T-helper 1 cell (primary cell): ENCODE measurements around the gene STAT5B.
"Not testable (repeated sequence)": the region's sequence is repeated elsewhere in the genome, so short reads cannot be mapped to it uniquely, and the experiment has no call there.

Source experiments
- DNase-seq, 5 donors: peaks; one replicate each; pipeline ENCODE4 v3.0.0-alpha.2; 2012 to 2020

STAT5B gene

DNA sequence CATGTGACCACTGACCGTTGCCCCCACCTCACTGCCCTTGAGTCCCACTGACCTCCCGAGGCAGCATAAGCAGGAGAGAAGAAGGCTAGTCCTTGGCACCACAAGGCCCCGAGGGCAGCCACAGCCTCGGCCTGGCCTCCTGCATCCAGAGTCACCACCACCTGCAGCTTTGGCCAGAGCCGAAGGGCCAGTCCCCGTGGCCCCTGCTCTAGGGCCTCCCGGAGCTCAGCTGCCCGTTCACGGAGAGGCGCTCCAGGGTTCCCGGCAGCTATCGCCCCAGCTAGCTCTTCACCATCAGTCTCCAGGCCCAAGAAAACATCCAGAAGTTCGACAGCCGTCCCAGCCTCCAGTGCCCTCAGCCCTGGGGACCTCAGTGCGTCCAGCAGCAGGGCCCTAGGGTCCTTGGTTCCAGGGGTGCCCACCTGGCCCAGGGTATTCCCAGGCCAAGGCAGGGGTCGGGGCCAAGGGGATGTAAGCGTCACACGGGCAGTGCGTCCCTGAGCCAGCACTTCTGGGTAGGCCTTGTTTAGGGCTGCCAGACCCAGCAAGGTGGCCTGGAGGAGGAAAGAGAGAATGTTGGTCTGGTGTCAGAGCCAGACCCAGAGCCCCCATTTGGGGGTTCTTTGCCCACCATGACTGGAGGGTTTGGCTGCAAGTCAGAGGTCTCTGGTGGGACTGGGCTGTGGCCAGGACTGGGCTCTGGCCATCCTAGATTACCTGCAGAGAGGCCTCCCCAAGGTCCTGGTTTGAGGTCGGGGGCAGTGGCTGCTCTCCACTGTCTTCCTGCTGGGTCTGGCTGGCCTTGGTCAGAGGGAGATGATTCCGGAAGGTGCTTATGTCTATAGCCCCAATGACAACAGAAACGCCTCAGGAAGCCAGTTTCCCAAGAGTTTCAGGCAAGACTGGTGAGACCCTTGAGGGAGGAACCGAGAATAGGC is 83.7 kb downstream of the STAT5B start:
- DNase-seq = no peak

DNA sequence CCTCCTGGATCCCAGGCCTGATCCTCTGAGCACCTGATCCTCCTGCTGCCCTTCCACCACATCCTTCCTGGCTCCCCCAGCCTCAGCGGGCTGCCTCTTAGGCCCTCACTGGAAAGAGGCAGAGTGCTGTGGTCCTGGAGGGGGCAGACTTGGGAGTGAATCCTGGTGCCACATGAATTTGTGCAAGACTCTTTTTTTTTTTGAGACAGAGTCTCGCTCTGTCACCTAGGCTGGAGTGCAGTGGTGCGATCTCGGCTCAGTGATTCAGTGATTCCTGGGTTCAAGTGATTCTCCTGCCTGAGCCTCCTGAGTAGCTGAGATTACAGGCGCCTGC is 84.9 kb downstream of the STAT5B start:
- no peak for DNase-seq

DNA sequence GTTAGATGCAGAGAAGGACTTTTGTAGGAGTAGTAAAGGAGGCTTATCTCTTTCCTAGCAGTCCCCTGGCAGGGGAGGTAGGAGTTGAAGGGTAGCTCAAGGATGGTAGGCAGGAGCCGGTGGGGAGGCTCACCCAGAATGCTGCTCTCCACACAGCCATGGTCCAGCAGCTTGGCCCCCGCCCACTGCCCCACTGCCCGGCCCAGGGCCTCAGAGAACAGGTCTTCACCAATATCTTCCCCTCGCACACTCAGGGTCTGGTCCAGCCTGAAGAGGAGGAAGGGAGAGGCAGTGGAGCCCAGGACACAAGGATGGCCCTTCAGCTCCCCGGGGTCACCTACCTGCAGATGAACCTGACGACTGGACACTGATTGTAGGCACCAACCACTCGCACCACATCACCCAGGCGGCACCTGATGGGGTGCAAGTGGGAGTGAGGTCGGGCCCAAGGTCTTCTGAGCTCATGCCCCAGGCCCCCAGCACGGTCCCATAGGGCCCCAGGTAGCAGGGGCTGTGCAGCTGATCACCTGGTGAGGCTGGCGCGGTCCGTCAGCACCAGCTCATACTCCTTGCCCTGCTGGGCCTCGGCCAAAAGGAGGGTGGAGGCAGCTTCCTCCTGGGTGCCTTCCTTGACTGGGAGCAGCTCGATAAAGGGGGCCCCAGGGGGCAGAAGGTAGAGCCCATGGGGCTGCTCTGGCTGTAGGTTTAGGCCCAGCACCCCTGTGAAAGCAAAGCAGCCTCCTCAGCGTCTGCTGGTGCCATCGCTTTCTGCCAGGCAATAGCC is 85.5 kb downstream of the STAT5B start:
- no peak for DNase-seq

DNA sequence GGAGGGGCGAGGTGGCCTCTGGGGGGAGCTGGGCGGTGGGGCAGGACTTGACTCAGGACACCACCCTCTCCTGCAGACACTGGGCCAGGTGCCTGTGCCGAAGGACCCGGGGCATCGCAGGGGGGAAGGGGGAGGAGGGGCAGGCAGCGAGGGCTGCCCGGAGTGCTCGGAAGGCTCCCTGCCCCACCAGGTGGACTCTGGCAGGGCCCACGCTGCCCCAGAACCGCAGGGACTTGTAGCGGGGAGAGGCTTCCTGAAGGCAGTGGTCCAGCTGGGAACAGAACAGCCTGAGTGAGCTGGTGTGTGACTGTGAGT is 86.6 kb downstream of the STAT5B start:
- DNase-seq = no peak

DNA sequence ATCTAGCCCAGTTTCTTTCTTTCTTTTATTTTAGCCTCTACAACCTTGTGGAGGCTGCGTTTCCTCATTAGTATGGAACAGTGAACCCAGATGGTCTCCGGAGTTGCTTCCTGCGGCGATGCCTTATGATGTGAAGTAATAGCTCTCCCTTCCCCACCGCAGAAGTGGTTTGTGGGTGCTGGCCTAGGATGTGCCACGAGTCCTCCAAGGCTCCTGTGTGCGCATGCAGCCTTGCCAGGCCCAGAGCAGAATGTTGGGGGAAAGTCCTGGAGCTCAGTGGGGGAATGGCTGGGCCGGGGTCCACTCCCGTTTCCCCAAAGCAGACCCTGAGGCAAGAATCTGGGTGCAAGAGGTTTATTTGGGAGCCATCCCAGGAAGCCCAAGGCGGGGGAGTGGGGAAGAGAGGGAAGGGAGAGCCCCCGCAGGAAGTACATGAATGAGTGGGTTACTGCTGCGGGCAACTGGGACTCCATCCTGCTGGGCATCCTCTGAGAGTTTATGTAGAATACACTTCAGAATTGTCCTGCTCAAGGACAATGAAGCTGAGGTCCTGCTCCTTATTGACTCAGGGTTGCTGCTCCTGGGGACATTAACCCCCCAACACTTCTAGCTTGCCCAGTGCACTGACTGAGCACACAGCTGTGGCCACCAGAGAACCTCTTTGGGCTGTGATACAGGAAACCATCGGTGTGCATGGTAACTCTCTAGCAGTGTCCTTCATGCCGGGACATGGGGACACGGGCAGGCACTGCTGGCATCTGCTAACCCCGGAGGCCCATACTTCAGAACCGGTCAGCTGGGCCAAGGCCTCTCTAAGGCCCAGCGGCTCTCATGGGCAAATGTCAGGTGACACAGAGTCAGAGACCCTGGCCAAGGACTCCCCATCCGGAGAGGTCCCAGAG is 87.2 kb downstream of the STAT5B start:
- DNase-seq = no peak

DNA sequence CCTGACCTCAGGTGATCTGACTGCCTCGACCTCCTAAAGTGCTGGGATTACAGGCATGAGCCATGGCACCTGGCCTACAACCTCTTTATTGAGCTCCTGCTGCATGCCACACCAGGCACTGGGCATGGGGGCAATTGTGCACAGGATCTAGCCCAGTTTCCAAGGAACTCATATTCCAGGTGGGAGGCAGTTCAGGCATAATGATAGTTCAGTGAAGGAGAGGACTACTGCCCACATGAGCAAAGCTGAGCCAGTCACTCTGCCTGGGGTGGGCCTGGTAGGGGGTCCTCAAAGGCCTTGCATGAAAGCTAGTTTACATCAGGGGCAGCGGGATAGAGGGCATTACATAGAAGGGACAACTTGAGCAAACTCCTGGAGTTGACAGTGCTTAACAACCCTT is 88.4 kb downstream of the STAT5B start:
- no peak for DNase-seq

DNA sequence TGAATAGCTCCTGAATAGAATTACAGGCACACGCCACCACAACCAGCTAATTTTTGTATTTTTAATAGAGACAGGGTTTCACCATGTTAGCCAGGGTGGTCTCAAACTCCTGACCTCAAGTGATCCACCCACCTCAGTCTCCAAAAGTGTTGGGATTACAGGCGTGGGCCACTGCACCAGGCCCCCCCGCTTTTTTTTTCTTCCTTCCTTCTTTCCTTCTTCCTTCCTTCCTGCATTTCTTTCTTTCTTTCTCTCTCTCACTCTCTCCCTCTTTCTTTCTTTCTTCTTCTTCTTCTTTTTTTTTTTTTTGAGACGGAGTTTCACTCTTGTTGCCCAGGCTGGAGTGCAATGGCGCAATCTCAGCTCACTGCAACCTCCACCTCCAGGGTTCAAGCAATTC is 90.0 kb downstream of the STAT5B start:
- not testable (repeated sequence) for DNase-seq

DNA sequence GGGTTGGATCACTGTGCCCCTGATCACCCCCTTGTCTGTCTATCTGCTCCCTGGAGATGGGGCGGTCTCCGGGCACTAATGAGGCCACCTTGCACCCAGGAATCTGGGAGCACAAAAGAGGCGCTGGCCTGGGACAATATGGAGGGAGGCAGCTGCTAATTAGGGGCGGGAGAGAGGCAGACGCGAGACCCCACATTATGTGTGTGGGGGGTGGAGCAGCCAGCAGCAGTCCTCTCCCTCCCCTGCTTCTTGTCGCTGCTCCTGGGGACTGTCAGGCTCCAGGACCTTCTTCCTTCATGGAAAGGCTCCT is 90.6 kb downstream of the STAT5B start:
- no peak for DNase-seq

DNA sequence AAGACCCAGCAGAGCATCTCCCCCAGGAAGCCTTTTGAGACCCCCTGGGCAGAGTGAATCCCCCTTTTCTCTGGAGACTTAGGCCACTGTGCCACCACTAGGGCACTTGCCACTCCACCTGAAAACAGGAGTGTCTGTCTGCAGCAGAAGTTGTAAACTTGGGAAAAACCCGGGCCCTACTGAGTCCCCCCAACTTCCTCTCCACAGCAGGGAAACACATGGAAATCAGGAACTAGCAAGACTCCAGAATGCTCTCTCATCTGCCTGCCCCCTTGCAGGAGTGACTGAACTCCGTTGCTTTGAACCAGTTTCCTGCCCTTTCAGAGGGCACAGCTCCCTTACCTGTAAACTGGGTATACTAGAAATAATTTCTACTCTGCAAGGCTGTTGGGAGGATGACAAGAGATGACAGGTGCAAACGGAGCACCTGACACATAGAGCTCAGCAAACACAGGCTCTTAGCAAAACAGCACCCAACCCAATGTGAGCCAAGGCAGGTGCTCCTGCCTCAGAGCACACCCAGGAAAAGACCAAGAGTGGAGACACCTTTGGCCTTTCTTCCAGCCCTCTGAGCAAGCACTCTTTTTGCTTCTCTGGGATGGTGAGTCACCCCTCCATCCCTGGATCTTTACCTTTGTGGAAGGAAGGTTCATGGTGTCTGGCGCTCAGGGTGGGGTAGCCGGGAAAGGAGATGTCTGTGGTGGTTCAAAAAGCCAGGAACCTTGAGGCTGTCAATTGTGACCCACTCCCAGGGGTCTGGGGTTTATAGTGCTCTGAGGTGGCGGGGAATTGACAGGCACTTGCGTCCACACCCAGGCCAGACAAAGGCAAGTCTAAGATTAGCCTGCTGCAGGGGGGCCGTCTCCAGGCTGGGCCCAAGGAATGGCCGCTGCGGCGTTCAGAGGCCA is 91.2 kb downstream of the STAT5B start, which contains the start of gene HCRT:
TSS of gene HCRT (minus strand) at position 740 of the 908 bp plus-strand sequence. CDS start at position 653, 87 bp downstream.
- no peak for DNase-seq

DNA sequence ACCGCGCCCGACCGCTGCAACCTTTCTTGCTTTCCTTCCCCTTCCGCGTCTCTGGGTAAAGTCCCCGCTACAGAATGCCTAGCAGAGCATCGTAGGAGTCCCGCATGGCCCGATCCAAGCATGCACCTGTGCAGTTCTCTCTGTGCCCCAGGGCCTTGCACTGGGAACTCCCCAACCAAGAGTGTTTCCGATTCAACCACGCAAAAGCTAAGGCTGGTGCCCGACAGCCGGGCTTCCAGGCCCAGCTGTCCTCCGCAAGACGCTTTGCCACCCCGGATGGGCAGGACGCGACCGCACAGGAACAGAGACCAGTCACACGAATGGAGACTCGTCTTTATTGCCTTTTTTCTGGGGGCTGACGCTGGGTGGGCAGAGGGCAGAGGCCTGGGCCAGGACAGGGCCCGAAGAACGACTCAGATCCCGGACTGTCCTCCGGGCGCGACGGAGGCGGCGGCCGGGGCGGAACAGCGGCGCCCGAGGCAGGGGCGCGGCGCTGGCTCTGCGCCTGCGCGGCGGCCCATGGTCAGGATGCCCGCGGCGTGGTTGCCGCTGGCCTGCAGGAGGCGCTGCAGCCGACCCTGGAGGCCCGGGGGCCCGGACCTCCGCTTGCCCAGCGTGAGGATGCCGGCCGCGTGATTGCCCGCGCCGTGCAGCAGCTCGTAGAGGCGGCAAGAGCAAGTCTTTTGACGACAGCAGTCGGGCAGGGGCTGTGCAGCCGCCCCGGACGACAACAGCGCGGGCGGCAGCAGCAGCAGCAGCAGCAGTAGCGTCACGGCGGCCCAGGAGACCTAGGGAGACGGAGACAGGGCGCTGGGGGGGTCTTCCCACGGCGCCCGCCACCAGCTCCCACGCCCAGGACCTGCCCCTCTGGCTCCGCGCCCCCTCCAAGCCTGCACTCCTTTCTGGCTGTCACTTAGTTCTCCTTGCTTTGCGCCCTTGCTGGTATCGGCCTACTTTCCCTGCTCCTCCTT is 92.2 kb downstream of the STAT5B start:
- DNase-seq = peak; percentile 56 to 84 (median 65)

DNA sequence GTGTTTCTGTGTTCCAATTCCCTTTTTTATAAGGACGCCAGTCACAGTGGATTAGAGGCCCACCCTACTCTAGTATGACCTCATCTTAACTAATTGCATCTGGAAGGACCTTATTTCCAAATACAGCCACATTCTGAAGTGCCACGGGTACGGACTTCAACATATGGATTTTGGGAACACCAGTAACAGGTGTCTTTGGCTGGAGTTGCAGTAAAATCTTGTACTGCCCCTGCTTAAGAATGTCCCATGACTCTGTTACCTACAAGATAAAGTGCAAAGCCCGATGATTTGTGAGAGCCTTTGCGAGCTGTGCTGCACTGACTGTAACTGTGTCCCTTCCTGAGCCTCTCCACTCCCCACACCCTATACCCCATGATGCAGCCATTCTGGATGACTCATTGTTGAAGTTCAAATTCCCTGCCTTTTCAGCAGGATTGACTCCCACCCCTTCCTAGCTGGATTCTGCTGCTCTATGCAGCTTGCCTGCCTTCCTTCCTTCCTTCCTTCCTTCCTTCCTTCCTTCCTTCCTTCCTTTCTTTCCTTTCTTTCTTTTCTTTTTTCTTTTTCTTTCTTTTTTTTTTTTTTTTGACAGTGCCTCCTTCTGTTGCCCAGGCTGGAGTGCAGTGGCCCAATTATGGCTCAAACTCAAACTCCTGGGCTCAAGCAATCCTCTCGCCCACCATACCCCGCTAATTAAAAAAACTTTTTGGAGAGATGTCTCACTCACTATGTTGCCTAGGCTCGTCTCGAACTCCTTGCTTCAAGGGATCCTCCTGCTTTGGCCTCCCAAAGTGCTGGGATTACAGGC is 93.1 kb downstream of the STAT5B start:
- DNase-seq = no peak

DNA sequence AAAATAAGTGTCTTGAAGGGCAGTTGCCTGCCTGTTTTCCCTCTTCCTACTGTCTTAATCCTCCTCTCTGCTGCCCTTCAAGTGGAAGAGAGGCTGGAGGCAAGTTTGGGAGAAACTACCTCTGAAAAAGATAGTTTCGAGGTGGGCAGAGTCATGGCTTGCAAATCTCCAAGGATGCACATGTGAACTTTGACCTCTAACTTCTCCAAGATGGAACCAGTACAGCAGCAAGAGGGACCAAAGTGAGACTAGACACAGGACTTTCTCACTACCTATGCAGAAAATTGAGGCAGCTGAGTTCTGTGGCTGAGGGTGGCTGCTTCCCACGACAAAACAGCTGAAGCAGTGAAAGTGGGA is 94.4 kb downstream of the STAT5B start:
- no peak for DNase-seq

DNA sequence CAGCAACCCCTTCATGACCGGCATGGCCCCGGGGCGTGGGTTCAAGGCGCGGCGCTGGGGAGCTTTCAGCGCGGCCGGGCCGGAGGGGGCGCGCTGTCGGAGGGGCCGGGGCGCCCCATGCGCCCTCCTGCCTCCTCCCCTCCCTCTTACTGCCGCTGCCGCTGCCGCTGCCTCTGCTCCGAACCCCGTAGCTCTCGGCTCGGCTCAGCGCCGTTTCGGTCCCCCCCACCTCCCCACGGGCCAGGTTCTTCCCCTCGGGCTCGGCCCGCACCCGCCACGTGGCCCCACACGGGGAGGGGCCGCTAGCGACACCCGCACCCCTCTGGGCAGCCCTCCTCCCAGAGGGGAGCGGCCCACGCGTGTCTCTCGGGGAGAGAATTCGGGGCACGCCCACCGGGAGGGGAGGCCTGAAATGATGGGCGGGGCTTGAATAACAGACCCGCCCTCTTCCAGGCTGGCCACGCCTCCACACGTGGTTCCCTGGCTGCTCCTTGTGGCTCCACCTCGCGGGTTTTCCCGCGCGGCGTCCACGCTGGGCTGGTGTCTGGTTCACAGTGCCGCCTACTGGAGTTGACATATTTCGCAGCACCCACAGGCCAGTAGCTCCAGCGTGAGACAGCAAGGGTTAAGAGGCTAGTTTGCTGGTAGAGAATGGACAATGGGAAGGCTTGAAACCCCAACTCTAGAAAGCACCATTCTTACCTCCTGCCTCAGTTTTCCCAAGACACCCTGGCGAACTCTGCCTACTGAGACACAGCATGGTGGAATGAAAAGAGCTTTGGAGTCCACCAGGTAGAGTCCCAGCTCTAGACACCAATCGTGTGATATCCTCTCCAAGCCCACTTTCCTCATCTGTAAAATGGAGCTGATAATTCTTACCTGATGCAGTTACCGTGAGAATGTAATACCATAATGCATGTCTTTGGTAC is 95.0 kb downstream of the STAT5B start, which contains the start of gene KCNH4:
TSS of gene KCNH4 (minus strand) at position 221 of the 929 bp plus-strand sequence. CDS start at position 24, 197 bp downstream.
- DNase-seq = peak; percentile 76 to 87 (median 83)

DNA sequence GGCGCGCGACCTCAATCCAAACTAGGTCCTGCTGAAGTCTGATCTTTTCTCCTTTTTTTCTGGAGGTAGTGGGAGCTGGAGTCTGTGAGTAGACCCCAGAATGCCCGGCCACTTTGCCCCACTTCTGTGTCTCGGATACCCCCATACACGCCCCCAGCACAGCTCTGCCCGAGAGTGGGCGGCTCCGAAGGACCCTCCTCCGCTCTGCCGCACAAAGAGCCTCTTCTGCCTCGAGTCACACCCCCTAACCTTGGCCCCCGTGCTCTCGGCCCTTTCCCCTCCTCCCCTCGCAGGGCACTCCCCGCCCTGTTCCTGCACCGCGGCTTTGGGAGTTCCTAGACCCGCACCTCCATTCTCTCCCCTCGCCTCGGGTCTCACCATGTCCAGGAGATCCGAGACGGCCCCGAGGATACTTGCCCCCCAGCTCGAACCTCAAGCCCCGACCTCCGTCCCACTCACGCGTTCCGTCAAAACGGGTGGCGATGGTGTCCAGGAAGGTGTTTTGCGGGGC is 95.7 kb downstream of the STAT5B start:
- no peak for DNase-seq

DNA sequence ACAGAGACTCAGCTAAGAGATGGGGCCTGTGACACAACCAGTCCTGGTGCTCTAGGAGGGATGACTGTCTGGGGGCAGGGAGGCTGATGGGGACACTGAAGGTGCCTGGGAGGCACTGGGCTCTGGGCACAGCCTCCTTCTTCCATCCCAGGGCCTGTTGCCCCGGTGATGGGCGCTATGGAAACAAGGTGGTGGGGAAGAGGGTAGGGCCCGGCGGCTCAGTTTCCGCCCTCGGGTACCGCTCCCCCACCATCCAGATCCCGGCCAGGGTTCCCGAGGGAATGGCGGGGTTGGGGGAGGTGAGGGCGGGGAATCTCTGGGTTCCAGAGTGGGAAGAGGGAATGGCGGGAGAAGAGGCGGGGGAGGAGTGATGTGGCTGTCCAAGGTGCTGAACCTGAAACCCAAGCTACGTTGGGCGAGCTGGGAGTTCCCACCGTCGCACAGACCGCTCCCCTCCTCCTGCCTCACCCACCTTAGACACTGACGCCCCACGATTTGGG is 96.2 kb downstream of the STAT5B start:
- peak in 1 of 5 donors; percentile 21 for DNase-seq

DNA sequence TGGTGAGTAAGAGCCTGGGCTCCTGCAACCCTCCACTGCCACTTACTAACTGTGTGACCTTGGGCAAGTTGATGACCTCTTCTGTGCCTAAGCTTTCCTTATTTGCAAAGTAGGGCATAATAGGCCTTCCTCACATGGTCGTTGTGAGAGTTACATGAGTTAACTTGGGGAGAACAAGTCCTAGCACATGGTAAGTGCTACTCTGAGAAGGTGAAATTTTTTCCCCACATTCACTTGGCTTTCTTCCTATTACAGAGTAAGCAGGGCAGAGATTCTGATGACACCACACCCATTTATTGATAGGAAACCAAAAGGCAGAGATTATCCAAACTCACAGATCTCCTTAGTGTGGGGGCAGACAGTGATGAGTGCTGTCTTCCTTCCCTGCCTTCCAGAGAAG is 96.9 kb downstream of the STAT5B start:
- no peak for DNase-seq

DNA sequence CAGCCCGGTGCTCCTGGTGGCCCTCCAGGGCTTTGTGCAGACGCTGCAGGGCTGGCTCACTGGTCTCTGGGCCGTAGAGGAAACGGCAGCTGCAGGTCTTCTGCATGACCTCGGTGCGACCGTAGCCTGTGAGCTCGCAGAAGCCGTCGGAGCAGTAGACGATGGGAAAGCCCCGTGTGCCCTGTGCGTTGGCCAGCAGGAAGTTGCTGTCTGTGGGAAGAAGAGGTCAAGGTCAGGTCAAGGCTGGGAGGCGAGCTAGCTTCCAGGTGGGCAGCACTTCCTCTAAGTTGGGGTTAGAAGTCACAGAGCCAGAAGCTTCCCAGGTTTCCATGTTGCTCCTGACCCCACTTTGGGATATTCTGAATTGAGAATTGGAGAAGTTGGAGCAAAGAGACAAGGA is 97.4 kb downstream of the STAT5B start:
- peak in 3 of 5 donors; percentile 9 to 35 (median 24) for DNase-seq

DNA sequence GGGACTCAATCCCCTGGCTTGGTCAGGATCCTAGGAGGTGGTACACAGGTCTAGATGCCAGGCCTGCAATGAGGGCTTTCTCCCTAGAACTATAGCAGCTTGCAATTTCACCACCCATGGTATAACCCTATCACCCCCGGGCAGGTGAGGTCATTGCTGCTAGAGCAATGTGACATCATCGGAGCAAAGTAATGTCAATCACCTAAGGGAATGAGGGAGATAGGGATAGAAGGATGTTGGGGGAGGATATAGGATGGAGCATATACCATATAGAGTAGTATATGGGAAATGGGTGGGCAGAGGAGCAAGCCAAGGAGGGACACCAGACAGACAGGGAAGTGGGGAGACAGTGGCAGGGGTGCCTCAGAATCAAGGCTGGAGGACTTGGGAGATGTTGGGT is 98.5 kb downstream of the STAT5B start:
- no peak for DNase-seq
